HepG2 (cell line): ENCODE data around the gene PIP5KL1. TPM values are rescaled to one million over a fixed set of nuclear protein-coding genes. Genes with fewer than 3 reads are reported as not detected.
A peak's percentile ranks its signal among the peaks of the same experiment; 100 is the strongest.

Source experiments
- FOXC1 ChIP-seq: sonication (generic); formaldehyde crosslinking; IDR thresholded peaks from 2 replicates; pipeline ENCODE4 v1.8.0; 2022; ENCODE audit warnings: mild to moderate bottlenecking, missing genetic modification reagents, borderline replicate concordance
- GZF1 ChIP-seq: sonication (generic); formaldehyde crosslinking; IDR thresholded peaks from 2 replicates; pipeline ENCODE4 v1.5.1; 2020; ENCODE audit warnings: mild to moderate bottlenecking, missing genetic modification reagents
- HES4 ChIP-seq: sonication (generic); formaldehyde crosslinking; IDR thresholded peaks from 2 replicates; pipeline ENCODE4 v1.9.0; 2021; ENCODE audit warnings: mild to moderate bottlenecking, missing genetic modification reagents, borderline replicate concordance
- HMGXB4 ChIP-seq, 2 experiments: sonication (generic) in 1 of 2; formaldehyde crosslinking in 1 of 2; IDR thresholded peaks; 2 replicates each; pipeline versions ENCODE4 v1.4.0 to v1.6.1; 2018 to 2020; ENCODE audit warnings: missing genetic modification reagents in 2 of 2, borderline replicate concordance in 1 of 2, low read depth in 1 of 2, mild to moderate bottlenecking in 1 of 2, missing biosample characterization in 1 of 2
- JDP2 ChIP-seq: sonication (generic); formaldehyde crosslinking; IDR thresholded peaks from 2 replicates; pipeline ENCODE4 v1.8.1; 2022; ENCODE audit warnings: missing genetic modification reagents, borderline replicate concordance
- KLF11 ChIP-seq: IDR thresholded peaks from 2 replicates; pipeline ENCODE4 v1.6.1; 2016; ENCODE audit warnings: missing compliant biosample characterization
- NBN ChIP-seq: fragments of 450-650 bp; conservative IDR thresholded peaks from 2 replicates; pipeline ENCODE4 v1.6.1; 2017
- NR2F1 ChIP-seq, 2 experiments: fragments of 450-650 bp in 1 of 2; formaldehyde crosslinking in 1 of 2; IDR thresholded peaks; 2 replicates each; pipeline versions ENCODE4 v1.5.0 to v1.6.1; 2016 to 2020; ENCODE audit warnings: mild to moderate bottlenecking in 1 of 2, missing compliant biosample characterization in 1 of 2, missing genetic modification reagents in 1 of 2, moderate library complexity in 1 of 2
- PAF1 ChIP-seq: IDR thresholded peaks from 2 replicates; pipeline ENCODE4 v1.6.1; 2016; ENCODE audit warnings: missing genetic modification reagents, missing compliant biosample characterization
- REXO4 ChIP-seq: sonication (generic); formaldehyde crosslinking; IDR thresholded peaks from 2 replicates; pipeline ENCODE4 v1.8.0; 2022; ENCODE audit warnings: missing genetic modification reagents, mild to moderate bottlenecking, borderline replicate concordance
- SRSF4 ChIP-seq: fragments of 200-400 bp; formaldehyde crosslinking; IDR thresholded peaks from one replicate; pipeline ENCODE4 v1.6.1; 2018; ENCODE audit warnings: mild to moderate bottlenecking, low read depth, low read length, moderate library complexity; ENCODE audit not compliant: poor library complexity, severe bottlenecking
- XBP1 ChIP-seq: sonication (generic); formaldehyde crosslinking; IDR thresholded peaks from 2 replicates; pipeline ENCODE4 v1.5.0; 2020; ENCODE audit warnings: missing genetic modification reagents
- YEATS2 ChIP-seq: sonication (generic); formaldehyde crosslinking; IDR thresholded peaks from 2 replicates; pipeline ENCODE4 v1.4.0; 2020; ENCODE audit warnings: missing genetic modification reagents, borderline replicate concordance
- ZNF253 ChIP-seq: sonication (generic); formaldehyde crosslinking; IDR thresholded peaks from 2 replicates; pipeline ENCODE4 v1.8.0; 2022; ENCODE audit warnings: mild to moderate bottlenecking, missing genetic modification reagents, borderline replicate concordance
- ZNF674 ChIP-seq: sonication (generic); formaldehyde crosslinking; IDR thresholded peaks from 2 replicates; pipeline ENCODE4 v1.5.0; 2020; ENCODE audit warnings: low read depth, mild to moderate bottlenecking, missing genetic modification reagents
- ZNF816 ChIP-seq: sonication (generic); formaldehyde crosslinking; IDR thresholded peaks from 2 replicates; pipeline ENCODE4 v1.8.0; 2022; ENCODE audit warnings: missing genetic modification reagents, mild to moderate bottlenecking, borderline replicate concordance
- ZXDC ChIP-seq: sonication (generic); formaldehyde crosslinking; IDR thresholded peaks from 2 replicates; pipeline ENCODE4 v1.5.0; 2020; ENCODE audit warnings: mild to moderate bottlenecking, missing genetic modification reagents
- polyA plus RNA-seq, 8 experiments: library from polyadenylated mRNA; depleted of rRNA in 3 of 8; stranded (reverse) in 7 of 8; unstranded in 1 of 8; fragments of >200 nt; fragmentation: Illumina TruSeq in 4 of 8; extraction: Trizol in 4 of 8; gene quantifications; 2 replicates each; pipeline versions ENCODE4 v1.2.1 to v1.2.3, GENCODE V29; 2011 to 2016; ENCODE audit warnings: low read depth in 4 of 8, missing spikeins in 1 of 8, mixed read lengths in 1 of 8; ENCODE audit not compliant: insufficient read depth in 1 of 8
- total RNA-seq, 5 experiments: library from RNA; depleted of rRNA; stranded (reverse); fragments of >200 nt; fragmentation: Illumina TruSeq; extraction: Trizol; gene quantifications; 2 replicates each; pipeline ENCODE4 v1.2.3, GENCODE V29; 2016; ENCODE audit warnings: low read depth in 1 of 5
- TF ChIP-seq, protein P1 (sequence below): sonication (generic); formaldehyde crosslinking; IDR thresholded peaks from 2 replicates; pipeline ENCODE4 v1.4.0; 2020; ENCODE audit warnings: mild to moderate bottlenecking, low read depth, missing genetic modification reagents

Gene PIP5KL1
- total and polyA plus RNA-seq, 2 of the 13 experiments (the other 11 are each of a cell fraction or from before 2014, with no cell fraction given): 0.20 to 0.49 TPM

GRCh38 chr9:127937388-127938297 is 7.1 kb upstream of the PIP5KL1 start, which contains the start of gene DPM2 (continued):
- no peak for TF ChIP-seq ZNF816 (CRISPR knock-in tag)
- peak; percentile 23; the same call in 1 of the 2 replicates for TF ChIP-seq PAF1
- TF ChIP-seq YEATS2 (CRISPR knock-in tag): peak; percentile 62; the same call in 1 of the 2 replicates
- TF ChIP-seq ZXDC (CRISPR knock-in tag): peak; percentile 75; the same call in 1 of the 2 replicates
- no peak for TF ChIP-seq NR2F1 (CRISPR knock-in tag; IDR thresholded peaks at IDR 0.05)
- no peak for TF ChIP-seq KLF11 (CRISPR knock-in tag)
- no peak for TF ChIP-seq JDP2
- TF ChIP-seq XBP1 (CRISPR knock-in tag): no peak
- TF ChIP-seq SRSF4: no peak
- no peak for TF ChIP-seq ZNF253 (CRISPR knock-in tag)
- TF ChIP-seq ZNF674: no peak
- TF ChIP-seq GZF1 (CRISPR knock-in tag): no peak
- TF ChIP-seq HES4: no peak
- TF ChIP-seq NBN: no peak
- TF ChIP-seq HMGXB4 (CRISPR knock-in tag; IDR thresholded peaks at IDR 0.05; ENCODE audit: borderline replicate concordance in 1 of 2, low read depth in 1 of 2): peak in 1 of 2 experiments; percentile 43; a peak in 1 of 4 replicates
- TF ChIP-seq REXO4 (CRISPR knock-in tag): no peak
- TF ChIP-seq, protein P1, sequence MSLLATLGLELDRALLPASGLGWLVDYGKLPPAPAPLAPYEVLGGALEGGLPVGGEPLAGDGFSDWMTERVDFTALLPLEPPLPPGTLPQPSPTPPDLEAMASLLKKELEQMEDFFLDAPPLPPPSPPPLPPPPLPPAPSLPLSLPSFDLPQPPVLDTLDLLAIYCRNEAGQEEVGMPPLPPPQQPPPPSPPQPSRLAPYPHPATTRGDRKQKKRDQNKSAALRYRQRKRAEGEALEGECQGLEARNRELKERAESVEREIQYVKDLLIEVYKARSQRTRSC (CRISPR knock-in tag): no peak
- no peak for TF ChIP-seq FOXC1 (CRISPR knock-in tag)
